Aortic smooth muscle cell (primary cell): ENCODE measurements around the gene ZFP92. TPM values are rescaled to one million over a fixed set of nuclear protein-coding genes. Genes with fewer than 3 reads are reported as not detected.

Experiments
- total RNA-seq: library from RNA; depleted of rRNA; stranded (reverse); fragments of >200 nt; gene quantifications from 2 replicates; pipeline ENCODE4 v1.2.3, GENCODE V29; 2014

The ZFP92 gene
- total RNA-seq = under 0.01 TPM in 2 replicates

GRCh38 chrX:153411255-153411987 lies at the start of gene ZFP92:
Gene ZFP92 (plus strand): TSS chrX:153411472. CDS start chrX:153418323, 6,851 bp downstream.

GRCh38 chrX:153401133-153401764 lies 10.0 kb upstream of the ZFP92 start, which contains the start of gene PNMA6E:
Gene PNMA6E (minus strand): TSS chrX:153401350. CDS start chrX:153398849, 2,501 bp downstream.

GRCh38 chrX:153445856-153446635 lies 34.8 kb downstream of the ZFP92 start, which contains the start of gene TREX2:
Gene TREX2 (minus strand): TSS chrX:153446056. CDS start chrX:153445430, 626 bp downstream.

Other genes with a start within 250 kb of the ZFP92 start
- not detected in 2 replicates for gene MAGEA1, start 232.2 kb upstream of the ZFP92 start, total RNA-seq
- not detected in 2 replicates for gene PNMA6F, start 89.7 kb upstream of the ZFP92 start, total RNA-seq
- gene ZNF275, start 77.3 kb upstream of the ZFP92 start, total RNA-seq = 6.3 and 7.8 TPM in 2 replicates
- gene PNMA6E, start 10.1 kb upstream of the ZFP92 start, total RNA-seq = not detected in 2 replicates
- gene TREX2, start 34.6 kb downstream of the ZFP92 start, total RNA-seq = 3.5 and 4.9 TPM in 2 replicates
- gene HAUS7, start 59.1 kb downstream of the ZFP92 start, total RNA-seq = 14.3 TPM in 2 replicates
- gene BGN, start 83.5 kb downstream of the ZFP92 start, total RNA-seq = 56.3 and 168 TPM in 2 replicates
- not detected in 2 replicates for gene ATP2B3, start 106.2 kb downstream of the ZFP92 start, total RNA-seq
- gene CCNQ, start 187.7 kb downstream of the ZFP92 start, total RNA-seq = 28.3 and 30.9 TPM in 2 replicates
- not detected in 2 replicates for gene DUSP9, start 235.7 kb downstream of the ZFP92 start, total RNA-seq